ENCODE measurements around the gene RALGAPA1. TPM values are rescaled to one million over a fixed set of nuclear protein-coding genes. Genes with fewer than 3 reads are reported as not detected.
"Not testable (repeated sequence)": the region's sequence is repeated elsewhere in the genome, so short reads cannot be mapped to it uniquely, and the experiment has no call there.

Gene RALGAPA1
- total RNA-seq, 1 experiment from 2014 or later: 31.7 TPM

- H3K36me3 Mint-ChIP-seq; H3K4me3 Mint-ChIP-seq; ATAC-seq; CTCF ChIA-PET; POLR2A ChIA-PET; DNase-seq (ENCODE audit: low spot score); H3K27ac Mint-ChIP-seq; H3K4me1 Mint-ChIP-seq; H3K27me3 Mint-ChIP-seq (ENCODE audit: low read depth): not testable (repeated sequence)
- H3K9me3 Mint-ChIP-seq: peaks cover 11% of the 10 kb centered on the region
These were observed 221.7 kb downstream of the RALGAPA1 start for GRCh38 chr14:35587373-35587772.

GRCh38 chr14:35578639-35579038 is 230.5 kb downstream of the RALGAPA1 start:
- no peaks in the 10 kb centered on the region for H3K27me3 Mint-ChIP-seq (ENCODE audit: low read depth)

GRCh38 chr14:35578135-35578534 is 231.0 kb downstream of the RALGAPA1 start:
- H3K27ac Mint-ChIP-seq: no peak overlapping the region
- DNase-seq (ENCODE audit: low spot score): no peak
- no peaks in the 10 kb centered on the region for H3K36me3 Mint-ChIP-seq
- no peaks in the 10 kb centered on the region for H3K9me3 Mint-ChIP-seq
- H3K4me3 Mint-ChIP-seq: no peak overlapping the region
- no peaks in the 10 kb centered on the region for H3K4me1 Mint-ChIP-seq
- CTCF ChIA-PET: no interaction called here
- TF ChIP-seq ZNF121 (CRISPR knock-in tag; IDR thresholded peaks at IDR 0.05) (no peak), ZSCAN18 (CRISPR knock-in tag; IDR thresholded peaks at IDR 0.05) (no peak), JAZF1 (CRISPR knock-in tag; IDR thresholded peaks at IDR 0.05) (no peak), CDX4 (CRISPR knock-in tag; IDR thresholded peaks at IDR 0.05; ENCODE audit: borderline replicate concordance) (no peak), IRF2 (CRISPR knock-in tag; IDR thresholded peaks at IDR 0.05; ENCODE audit: borderline replicate concordance, low read depth) (no peak), PREB (CRISPR knock-in tag; IDR thresholded peaks at IDR 0.05; ENCODE audit: borderline replicate concordance) (no peak), ATF6 (CRISPR knock-in tag; IDR thresholded peaks at IDR 0.05) (no peak), CREB1 (CRISPR knock-in tag; IDR thresholded peaks at IDR 0.05) (no peak), MXD4 (CRISPR knock-in tag; IDR thresholded peaks at IDR 0.05; ENCODE audit: borderline replicate concordance) (no peak), SMAD3 (CRISPR knock-in tag; IDR thresholded peaks at IDR 0.05; ENCODE audit: borderline replicate concordance) (no peak), ZMAT4 (CRISPR knock-in tag; IDR thresholded peaks at IDR 0.05) (no peak), TCF7 (CRISPR knock-in tag; IDR thresholded peaks at IDR 0.05; ENCODE audit: low read depth) (no peak), E2F1 (CRISPR knock-in tag; IDR thresholded peaks at IDR 0.05) (no peak), JUN (CRISPR knock-in tag; IDR thresholded peaks at IDR 0.05) (no peak)
- H3K27me3 Mint-ChIP-seq (ENCODE audit: low read depth): no peaks in the 10 kb centered on the region
- no peak for ATAC-seq
- POLR2A ChIA-PET: no interaction called here

More at GRCh38 chr14:35578639-35579038, 230.5 kb downstream of the RALGAPA1 start:
- Mint-ChIP-seq H3K36me3 (no peaks in the 10 kb centered on the region), H3K4me3 (no peak overlapping the region), H3K27ac (no peak overlapping the region), H3K4me1 (no peaks in the 10 kb centered on the region), H3K9me3 (no peaks in the 10 kb centered on the region)
- ChIA-PET CTCF (no interaction called here), POLR2A (interaction anchor here (0.7 kb wide), 1 partner anchor 84 kb away, joined by 7 read pairs; no protein-coding TSS in a partner anchor)
- no peak for TF ChIP-seq STAT6 (CRISPR knock-in tag; conservative IDR thresholded peaks at IDR 0.05; ENCODE audit: low read depth)
- no peak for DNase-seq (ENCODE audit: low spot score)
- no peak for ATAC-seq

Data from WTC11 (cell line).